PFSK-1 (cell line): ENCODE data around the gene ARL4D.

Experiments
- FOXP2 ChIP-seq: optimal IDR thresholded peaks from 2 replicates; pipeline ENCODE3; 2011; ENCODE audit warnings: borderline replicate concordance, control low read depth, inconsistent platforms; ENCODE audit not compliant: insufficient read depth; ENCODE audit errors: extremely low read length, extremely low read depth
- POLR2AphosphoS5 ChIP-seq: IDR thresholded peaks from 2 replicates; pipeline ENCODE4 v1.6.1; 2012; ENCODE audit warnings: low read depth, mild to moderate bottlenecking, control low read depth, low read length, moderate library complexity
- SIN3A ChIP-seq: IDR thresholded peaks from 2 replicates; pipeline ENCODE4 v1.6.1; 2012; ENCODE audit warnings: mild to moderate bottlenecking, low read length, moderate library complexity, borderline replicate concordance; ENCODE audit not compliant: insufficient read depth
- TAF1 ChIP-seq: IDR thresholded peaks from 2 replicates; pipeline ENCODE4 v1.6.1; 2012; ENCODE audit warnings: low read length, control low read depth, borderline replicate concordance; ENCODE audit not compliant: insufficient read depth
- TF ChIP-seq, protein P1 (sequence below), 2 experiments: IDR thresholded peaks; 2 replicates each; pipeline versions ENCODE4 v1.6.1 to v1.8.0; 2011 to 2012; ENCODE audit warnings: low read depth in 2 of 2, low read length in 2 of 2, control low read depth in 1 of 2, inconsistent platforms in 1 of 2, mild to moderate bottlenecking in 1 of 2, moderate library complexity in 1 of 2; ENCODE audit not compliant: insufficient read depth in 1 of 2

ARL4D gene

DNA sequence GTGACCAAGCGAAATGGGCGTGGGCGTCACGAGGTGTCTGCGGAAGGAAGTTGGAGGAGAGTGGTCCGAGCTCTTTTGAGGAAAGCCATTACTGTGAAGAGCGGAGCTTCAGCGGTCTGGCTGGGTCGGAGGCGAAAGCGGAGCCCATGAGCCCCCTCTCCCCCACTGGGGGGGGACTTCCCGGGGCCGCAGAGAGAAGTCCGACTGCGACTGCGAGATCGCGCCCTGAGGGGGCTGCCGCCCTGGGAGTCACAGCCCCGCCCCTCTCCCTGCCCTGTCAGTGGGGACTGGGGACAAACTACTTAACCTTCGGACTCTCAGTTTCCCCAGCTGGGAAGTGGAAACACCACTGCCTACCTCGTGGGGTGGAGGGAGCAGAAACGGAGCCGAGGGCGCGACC lies 20.0 kb upstream of the ARL4D start:
- TF ChIP-seq TAF1, result no peak
- no peak for TF ChIP-seq POLR2AphosphoS5
- TF ChIP-seq FOXP2, result no peak
- no peak for TF ChIP-seq SIN3A
- TF ChIP-seq, protein P1, sequence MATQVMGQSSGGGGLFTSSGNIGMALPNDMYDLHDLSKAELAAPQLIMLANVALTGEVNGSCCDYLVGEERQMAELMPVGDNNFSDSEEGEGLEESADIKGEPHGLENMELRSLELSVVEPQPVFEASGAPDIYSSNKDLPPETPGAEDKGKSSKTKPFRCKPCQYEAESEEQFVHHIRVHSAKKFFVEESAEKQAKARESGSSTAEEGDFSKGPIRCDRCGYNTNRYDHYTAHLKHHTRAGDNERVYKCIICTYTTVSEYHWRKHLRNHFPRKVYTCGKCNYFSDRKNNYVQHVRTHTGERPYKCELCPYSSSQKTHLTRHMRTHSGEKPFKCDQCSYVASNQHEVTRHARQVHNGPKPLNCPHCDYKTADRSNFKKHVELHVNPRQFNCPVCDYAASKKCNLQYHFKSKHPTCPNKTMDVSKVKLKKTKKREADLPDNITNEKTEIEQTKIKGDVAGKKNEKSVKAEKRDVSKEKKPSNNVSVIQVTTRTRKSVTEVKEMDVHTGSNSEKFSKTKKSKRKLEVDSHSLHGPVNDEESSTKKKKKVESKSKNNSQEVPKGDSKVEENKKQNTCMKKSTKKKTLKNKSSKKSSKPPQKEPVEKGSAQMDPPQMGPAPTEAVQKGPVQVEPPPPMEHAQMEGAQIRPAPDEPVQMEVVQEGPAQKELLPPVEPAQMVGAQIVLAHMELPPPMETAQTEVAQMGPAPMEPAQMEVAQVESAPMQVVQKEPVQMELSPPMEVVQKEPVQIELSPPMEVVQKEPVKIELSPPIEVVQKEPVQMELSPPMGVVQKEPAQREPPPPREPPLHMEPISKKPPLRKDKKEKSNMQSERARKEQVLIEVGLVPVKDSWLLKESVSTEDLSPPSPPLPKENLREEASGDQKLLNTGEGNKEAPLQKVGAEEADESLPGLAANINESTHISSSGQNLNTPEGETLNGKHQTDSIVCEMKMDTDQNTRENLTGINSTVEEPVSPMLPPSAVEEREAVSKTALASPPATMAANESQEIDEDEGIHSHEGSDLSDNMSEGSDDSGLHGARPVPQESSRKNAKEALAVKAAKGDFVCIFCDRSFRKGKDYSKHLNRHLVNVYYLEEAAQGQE (IDR thresholded peaks at IDR 0.05; ENCODE audit: insufficient read depth in 1 of 2, low read depth in 2 of 2, low read length in 2 of 2), result no peak

DNA sequence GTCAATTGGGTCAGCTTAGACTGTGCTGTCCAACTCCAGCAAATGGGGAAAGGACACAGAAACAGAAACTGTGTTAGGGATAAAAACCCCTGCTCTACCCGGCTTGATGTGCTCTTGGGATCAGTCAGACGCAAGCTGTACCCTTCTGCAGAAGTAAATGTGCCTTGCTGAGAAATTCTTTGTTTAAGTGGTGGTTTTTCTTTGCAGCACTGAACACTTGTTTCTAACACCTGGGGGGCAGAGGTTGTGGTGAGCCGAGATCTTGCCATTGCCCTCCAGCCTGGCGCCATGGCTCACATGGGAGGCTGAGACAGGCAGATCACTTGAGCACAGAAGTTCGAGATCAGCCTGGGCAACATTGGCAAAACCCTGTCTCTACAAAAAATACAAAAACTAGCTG lies 18.5 kb upstream of the ARL4D start:
- no peak for TF ChIP-seq TAF1

DNA sequence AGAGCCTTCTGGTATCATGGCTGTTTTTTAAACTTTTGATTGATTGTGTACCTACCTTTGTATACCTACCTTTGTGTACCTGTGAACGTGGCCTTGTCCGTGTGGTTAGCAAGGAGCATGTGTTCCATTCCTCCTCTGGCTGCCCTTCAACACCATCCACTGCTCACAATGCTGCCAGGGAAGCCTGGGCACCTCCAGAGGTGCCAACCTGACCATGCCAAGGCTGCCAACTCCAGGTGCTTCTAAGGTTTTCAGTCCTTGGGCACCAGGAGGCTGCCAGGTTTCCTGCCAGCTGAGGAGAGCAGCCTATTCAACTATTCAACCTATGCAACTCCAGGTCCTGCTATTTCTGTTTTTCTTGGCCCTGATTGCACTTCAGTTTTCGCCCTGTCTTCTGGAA lies 17.6 kb upstream of the ARL4D start:
- TF ChIP-seq TAF1 (no peak), FOXP2 (no peak), SIN3A (no peak), POLR2AphosphoS5 (no peak)
- TF ChIP-seq, protein P1 (IDR thresholded peaks at IDR 0.05; ENCODE audit: insufficient read depth in 1 of 2, low read depth in 2 of 2, low read length in 2 of 2), result no peak

DNA sequence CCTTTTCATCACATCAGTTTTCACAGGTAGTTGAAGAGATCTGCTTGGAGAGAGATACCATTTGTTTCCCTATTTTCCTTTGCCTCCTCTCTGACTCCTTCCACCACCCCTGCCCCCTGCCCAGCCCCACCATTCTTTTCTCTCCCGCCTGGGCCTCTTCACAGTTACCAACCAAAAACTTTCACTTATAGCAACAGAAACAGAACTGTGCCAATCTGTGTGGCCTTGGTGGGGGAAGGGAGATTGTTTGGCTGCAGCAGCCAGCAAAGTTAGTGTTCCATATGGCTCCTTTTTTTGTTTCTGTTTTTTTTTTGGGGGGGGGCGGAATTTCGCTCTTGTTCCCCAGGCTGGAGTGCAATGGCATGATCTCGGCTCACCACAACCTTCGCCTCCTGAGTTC lies 17.2 kb upstream of the ARL4D start:
- no peak for TF ChIP-seq POLR2AphosphoS5

DNA sequence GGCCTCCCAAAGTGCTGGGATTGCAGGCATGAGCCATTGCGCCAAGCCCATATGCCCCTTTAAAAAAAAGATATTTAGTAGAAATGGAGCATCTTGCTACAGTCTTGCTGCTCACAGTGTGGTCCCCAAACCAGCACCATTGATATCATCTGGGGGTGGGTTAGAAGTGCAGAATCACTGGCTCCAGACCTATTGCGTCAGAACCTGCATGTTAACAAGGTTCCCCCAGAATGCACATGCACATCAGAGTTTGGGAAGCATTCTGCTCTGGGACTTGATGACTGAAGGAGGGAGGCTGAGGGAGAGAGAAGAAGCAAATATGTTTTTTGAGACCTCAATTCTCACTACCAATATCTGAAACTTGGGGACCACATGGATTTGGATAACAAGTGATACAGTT lies 16.0 kb upstream of the ARL4D start:
- TF ChIP-seq SIN3A (no peak), FOXP2 (no peak), TAF1 (no peak), POLR2AphosphoS5 (no peak)
- TF ChIP-seq, protein P1 (IDR thresholded peaks at IDR 0.05; ENCODE audit: insufficient read depth in 1 of 2, low read depth in 2 of 2, low read length in 2 of 2), result no peak

DNA sequence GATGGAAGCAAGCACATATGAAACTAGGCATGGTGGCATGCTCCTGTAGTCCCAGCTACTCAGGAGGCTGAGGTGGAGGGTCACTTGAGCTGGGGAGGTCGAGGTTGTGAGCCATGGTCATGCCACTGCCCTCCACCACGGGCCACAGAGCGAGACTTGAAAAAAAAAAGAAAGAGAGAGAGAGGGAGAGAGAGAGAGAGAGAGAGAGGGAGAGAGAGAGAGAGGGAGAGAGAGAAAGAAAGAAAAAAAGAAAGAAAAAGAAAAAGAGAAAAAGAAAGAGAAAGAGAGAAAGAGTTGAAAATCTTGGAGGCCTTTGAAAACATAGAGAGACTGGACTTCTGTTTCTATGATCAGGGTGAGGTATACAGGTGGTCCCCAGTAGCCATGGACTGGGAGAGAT lies 15.4 kb upstream of the ARL4D start:
- TF ChIP-seq FOXP2, result no peak
- TF ChIP-seq, protein P1 (IDR thresholded peaks at IDR 0.05; ENCODE audit: insufficient read depth in 1 of 2, low read depth in 2 of 2, low read length in 2 of 2), result no peak
- no peak for TF ChIP-seq SIN3A
- TF ChIP-seq TAF1, result no peak
- TF ChIP-seq POLR2AphosphoS5, result no peak
